SK-N-SH treated with all-trans-retinoic acid at 6 μM for 48 hours (cell line): Measurements from ENCODE around the gene C17orf75.
"Not testable (repeated sequence)": the region's sequence is repeated elsewhere in the genome, so short reads cannot be mapped to it uniquely, and the experiment has no call there.

ENCODE experiments used
- ISL1 ChIP-seq: fragments of 250-450 bp; sonication (Bioruptor Pico); IDR thresholded peaks from 2 replicates; pipeline ENCODE4 v2.1.2; 2022; ENCODE audit warnings: mild to moderate bottlenecking, moderate library complexity
- PATZ1 ChIP-seq: fragments of 250-450 bp; sonication (Bioruptor Pico); IDR thresholded peaks from 2 replicates; pipeline ENCODE4 v1.8.0; 2020; ENCODE audit warnings: mild to moderate bottlenecking, moderate library complexity, borderline replicate concordance
- TCF4 ChIP-seq: fragments of 250-450 bp; sonication (Bioruptor Pico); IDR thresholded peaks from 2 replicates; pipeline ENCODE4 v1.8.0; 2021; ENCODE audit warnings: mild to moderate bottlenecking, moderate library complexity, borderline replicate concordance
- TOX ChIP-seq: fragments of 250-450 bp; sonication (Bioruptor Pico); IDR thresholded peaks from 2 replicates; pipeline ENCODE4 v1.8.0; 2021; ENCODE audit warnings: mild to moderate bottlenecking, moderate library complexity, borderline replicate concordance
- ZFP3 ChIP-seq: fragments of 250-450 bp; sonication (Bioruptor Pico); IDR thresholded peaks from 2 replicates; pipeline ENCODE4 v1.5.0; 2020; ENCODE audit warnings: mild to moderate bottlenecking, moderate library complexity

GRCh38 chr17:32352734-32353133, 10.8 kb upstream of the C17orf75 start:
- TF ChIP-seq PATZ1 (CRISPR knock-in tag); ZFP3 (CRISPR knock-in tag); TCF4 (CRISPR knock-in tag); TOX; ISL1 (CRISPR knock-in tag): not testable (repeated sequence)
